Hepatocyte (in vitro differentiated cells): Measurements from ENCODE around the gene SLC35E2B. TPM values are rescaled to one million over a fixed set of nuclear protein-coding genes. Genes with fewer than 3 reads are reported as not detected.

Experiments
- DNase-seq: peaks from one replicate; pipeline ENCODE4 v3.0.0-alpha.2; 2016; ENCODE audit warnings: low spot score
- H2AFZ ChIP-seq: fragments of 200-600 bp; sonication (generic); 2 replicates; pipeline ENCODE4 v1.6.0; 2016; ENCODE audit warnings: antibody characterized with exemption, mild to moderate bottlenecking
- H3K27ac ChIP-seq: fragments of 200-600 bp; sonication (generic); 2 replicates; pipeline ENCODE4 v1.5.1; 2016; ENCODE audit warnings: mild to moderate bottlenecking
- H3K27me3 ChIP-seq: fragments of 200-600 bp; sonication (generic); 2 replicates; pipeline ENCODE4 v1.6.1; 2016
- H3K36me3 ChIP-seq: fragments of 200-600 bp; sonication (generic); replicated peaks from 2 replicates; pipeline ENCODE4 v1.5.1; 2016; ENCODE audit warnings: low read depth; ENCODE audit not compliant: insufficient read depth
- H3K4me1 ChIP-seq: fragments of 200-600 bp; sonication (generic); 2 replicates; pipeline ENCODE4 v1.5.1; 2016; ENCODE audit warnings: mild to moderate bottlenecking, moderate library complexity; ENCODE audit not compliant: insufficient read depth
- H3K4me2 ChIP-seq: fragments of 200-600 bp; sonication (generic); 2 replicates; pipeline ENCODE4 v1.6.0; 2016
- H3K4me3 ChIP-seq: fragments of 200-600 bp; sonication (generic); 2 replicates; pipeline ENCODE4 v1.5.1; 2016; ENCODE audit warnings: mild to moderate bottlenecking
- H3K79me2 ChIP-seq: fragments of 200-600 bp; sonication (generic); 2 replicates; pipeline ENCODE4 v1.6.0; 2017; ENCODE audit warnings: mild to moderate bottlenecking
- H3K9me2 ChIP-seq: fragments of 200-600 bp; sonication (generic); replicated peaks from 2 replicates; pipeline ENCODE4 v1.6.0; 2017; ENCODE audit warnings: mild to moderate bottlenecking; ENCODE audit not compliant: insufficient read depth
- H3K9me3 ChIP-seq: fragments of 200-600 bp; sonication (generic); 2 replicates; pipeline ENCODE4 v1.5.1; 2016; ENCODE audit warnings: low read depth, mild to moderate bottlenecking
- H4K20me1 ChIP-seq: fragments of 200-600 bp; sonication (generic); 2 replicates; pipeline ENCODE4 v1.6.0; 2016; ENCODE audit warnings: mild to moderate bottlenecking; ENCODE audit not compliant: insufficient read depth, poor library complexity, severe bottlenecking
- EZH2 ChIP-seq: fragments of 200-600 bp; sonication (generic); IDR thresholded peaks from 2 replicates; pipeline ENCODE4 v1.6.1; 2016; ENCODE audit warnings: antibody characterized with exemption, mild to moderate bottlenecking, borderline replicate concordance
- EZH2phosphoT487 ChIP-seq: fragments of 200-600 bp; sonication (generic); IDR thresholded peaks from one replicate; pipeline ENCODE4 v1.6.1; 2018; ENCODE audit warnings: antibody characterized with exemption, mild to moderate bottlenecking, low read depth, moderate library complexity; ENCODE audit not compliant: unreplicated experiment, severe bottlenecking
- WGBS: methylation state at CpG from one replicate; pipeline ENCODE4 v1.1.6; 2016; ENCODE audit warnings: low lambda C conversion rate; ENCODE audit errors: missing lambda C conversion rate; 5-methylcytosine and 5-hydroxymethylcytosine counted together
- polyA plus RNA-seq: library from polyadenylated mRNA; unstranded; fragments of >200 nt; fragmentation: Nextera tagmentation; extraction: Ambion mirVana; gene quantifications from 2 replicates; pipeline ENCODE4 v1.2.1, GENCODE V29; 2016
- total RNA-seq: library from RNA; depleted of rRNA; stranded (reverse); fragments of >200 nt; gene quantifications from 2 replicates; pipeline ENCODE4 v1.2.3, GENCODE V29; 2014
- TF ChIP-seq, protein P1 (sequence below): fragments of 200-600 bp; sonication (generic); IDR thresholded peaks from 2 replicates; pipeline ENCODE4 v1.5.1; 2016; ENCODE audit warnings: antibody characterized with exemption, mild to moderate bottlenecking; ENCODE audit not compliant: poor library complexity

SLC35E2B gene
- total and polyA plus RNA-seq, 2 experiments from 2014 or later, result 29.2 to 46.7 TPM

- Histone ChIP-seq H3K79me2 (peaks cover 2% of the 10 kb centered on the region), H3K9me2 (no peaks in the 10 kb centered on the region), H3K9me3 (no peaks in the 10 kb centered on the region), H3K4me3 (no peak overlapping the region), H3K4me2 (no peak overlapping the region), H3K4me1 (no peaks in the 10 kb centered on the region), H3K27me3 (no peaks in the 10 kb centered on the region), H4K20me1 (no peaks in the 10 kb centered on the region), H2AFZ (no peak overlapping the region), H3K36me3 (no peaks in the 10 kb centered on the region), H3K27ac (no peak overlapping the region)
- TF ChIP-seq EZH2phosphoT487 (no peak), EZH2 (no peak)
- TF ChIP-seq, protein P1, sequence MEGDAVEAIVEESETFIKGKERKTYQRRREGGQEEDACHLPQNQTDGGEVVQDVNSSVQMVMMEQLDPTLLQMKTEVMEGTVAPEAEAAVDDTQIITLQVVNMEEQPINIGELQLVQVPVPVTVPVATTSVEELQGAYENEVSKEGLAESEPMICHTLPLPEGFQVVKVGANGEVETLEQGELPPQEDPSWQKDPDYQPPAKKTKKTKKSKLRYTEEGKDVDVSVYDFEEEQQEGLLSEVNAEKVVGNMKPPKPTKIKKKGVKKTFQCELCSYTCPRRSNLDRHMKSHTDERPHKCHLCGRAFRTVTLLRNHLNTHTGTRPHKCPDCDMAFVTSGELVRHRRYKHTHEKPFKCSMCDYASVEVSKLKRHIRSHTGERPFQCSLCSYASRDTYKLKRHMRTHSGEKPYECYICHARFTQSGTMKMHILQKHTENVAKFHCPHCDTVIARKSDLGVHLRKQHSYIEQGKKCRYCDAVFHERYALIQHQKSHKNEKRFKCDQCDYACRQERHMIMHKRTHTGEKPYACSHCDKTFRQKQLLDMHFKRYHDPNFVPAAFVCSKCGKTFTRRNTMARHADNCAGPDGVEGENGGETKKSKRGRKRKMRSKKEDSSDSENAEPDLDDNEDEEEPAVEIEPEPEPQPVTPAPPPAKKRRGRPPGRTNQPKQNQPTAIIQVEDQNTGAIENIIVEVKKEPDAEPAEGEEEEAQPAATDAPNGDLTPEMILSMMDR, result no peak
- 96% methylated on average over 43 of the region's 43 CpGs for WGBS
- DNase-seq, result no peak
These were observed 22.8 kb downstream of the SLC35E2B start for GRCh38 chr1:1669468-1670440.

DNA sequence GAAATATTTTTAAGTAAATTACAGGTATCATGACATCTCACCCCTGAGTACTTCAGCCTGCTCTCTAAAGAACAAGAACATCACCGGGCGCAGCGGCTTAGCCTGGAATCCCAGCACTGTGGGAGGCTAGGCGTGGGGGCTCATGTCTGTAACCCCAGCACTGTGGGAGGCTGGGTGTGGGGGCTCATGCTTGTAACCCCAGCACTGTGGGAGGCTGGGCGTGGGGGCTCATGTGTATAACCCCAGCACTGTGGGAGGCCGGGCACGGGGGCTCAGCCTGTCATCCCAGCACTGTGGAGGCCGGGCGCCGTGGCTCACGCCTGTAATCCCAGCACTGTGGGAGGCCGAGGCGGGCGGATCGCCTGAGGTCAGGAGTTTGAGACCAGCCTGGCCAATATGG is 26.1 kb downstream of the SLC35E2B start:
- no peaks in the 10 kb centered on the region for H3K9me2 ChIP-seq
- no peaks in the 10 kb centered on the region for H3K27me3 ChIP-seq
- H3K36me3 ChIP-seq, result no peaks in the 10 kb centered on the region
- DNase-seq, result no peak
- H3K4me2 ChIP-seq, result no peak overlapping the region
- no peaks in the 10 kb centered on the region for H4K20me1 ChIP-seq
- 98% methylated on average over 15 of the region's 15 CpGs for WGBS
- H3K27ac ChIP-seq, result no peak overlapping the region
- H3K9me3 ChIP-seq, result no peaks in the 10 kb centered on the region
- no peak overlapping the region for H3K4me3 ChIP-seq
- H2AFZ ChIP-seq, result no peak overlapping the region
- TF ChIP-seq EZH2phosphoT487, result no peak
- TF ChIP-seq, protein P1, result no peak
- no peak for TF ChIP-seq EZH2
- peaks cover 8% of the 10 kb centered on the region for H3K4me1 ChIP-seq
- no peaks in the 10 kb centered on the region for H3K79me2 ChIP-seq

GRCh38 chr1:1665815-1666251 is 26.8 kb downstream of the SLC35E2B start:
- Histone ChIP-seq H3K36me3 (no peaks in the 10 kb centered on the region), H3K27ac (no peak overlapping the region)

More at GRCh38 chr1:1665815-1666251, 26.8 kb downstream of the SLC35E2B start:
- no peaks in the 10 kb centered on the region for H3K27me3 ChIP-seq
- no peak overlapping the region for H3K4me2 ChIP-seq
- TF ChIP-seq, protein P1, result peak; percentile 33
- no peak for TF ChIP-seq EZH2
- TF ChIP-seq EZH2phosphoT487, result no peak
- no peaks in the 10 kb centered on the region for H3K79me2 ChIP-seq
- WGBS, result 91% methylated on average over 25 of the region's 25 CpGs
- H3K4me3 ChIP-seq, result no peak overlapping the region
- no peak for DNase-seq
- peaks cover 8% of the 10 kb centered on the region for H3K4me1 ChIP-seq
- H3K9me3 ChIP-seq, result no peaks in the 10 kb centered on the region
- no peaks in the 10 kb centered on the region for H3K9me2 ChIP-seq
- H4K20me1 ChIP-seq, result no peaks in the 10 kb centered on the region
- H2AFZ ChIP-seq, result no peak overlapping the region
